DND-41 (cell line): ENCODE data around the gene IKZF2.

Source experiments
- CTCF ChIP-seq: IDR thresholded peaks from 2 replicates; pipeline ENCODE4 v1.5.1; 2012; ENCODE audit warnings: borderline replicate concordance, low read length, moderate library complexity, mild to moderate bottlenecking; ENCODE audit not compliant: poor library complexity, severe bottlenecking; ENCODE audit errors: extremely low read depth
- EZH2 ChIP-seq: IDR thresholded peaks from 3 replicates; pipeline ENCODE4 v1.6.1; 2012; ENCODE audit warnings: borderline replicate concordance, low read depth, mild to moderate bottlenecking, moderate library complexity, low read length, inconsistent platforms; ENCODE audit not compliant: severe bottlenecking

- TF ChIP-seq CTCF (no peak), EZH2 (no peak)
Measured at GRCh38 chr2:213090772-213091171, 60.6 kb downstream of the IKZF2 start.
